ENCODE measurements around the gene WBP2. TPM values are rescaled to one million over a fixed set of nuclear protein-coding genes. Genes with fewer than 3 reads are reported as not detected.

The WBP2 gene
- total and polyA plus RNA-seq, 10 donors, result 46.7 to 144 (median 89.1) TPM

DNA sequence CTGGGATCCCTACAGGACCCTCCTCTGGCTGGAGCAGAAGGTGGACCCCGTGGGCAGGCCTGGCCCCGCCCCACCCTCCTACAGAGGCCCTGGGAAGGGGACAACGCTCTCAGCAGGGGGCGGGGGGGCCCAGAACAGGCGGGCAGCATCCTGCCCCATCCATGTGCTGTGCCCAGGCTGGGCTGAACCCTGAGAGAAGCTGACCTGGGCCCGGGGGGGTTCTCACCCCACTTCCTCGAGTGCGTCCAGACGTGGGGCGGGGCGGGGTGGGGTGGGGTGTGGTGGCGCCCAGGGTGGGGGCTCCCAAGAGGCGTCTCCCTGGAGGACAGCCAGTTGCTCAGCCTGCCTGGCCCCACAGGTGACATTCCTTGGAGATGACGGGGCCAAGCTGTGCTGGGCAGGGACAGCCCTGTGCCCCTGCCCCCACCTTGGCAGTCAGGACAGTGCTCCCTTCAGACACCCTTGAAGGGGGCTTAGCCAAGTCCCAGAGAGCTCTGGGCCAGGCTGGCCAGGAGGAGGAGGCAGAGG, 10.5 kb downstream of the WBP2 start:
- intact Hi-C loops (cut with DNase I; ENCODE audit: low total_unique reads), result loop anchor here (5.0 kb wide), 1 partner anchor 67 kb away; a partner anchor contains a TSS
- H3K4me1 ChIP-seq, result peaks cover 53 to 100% (median 83%) of the 10 kb centered on the region in 6 donors
- H3K9me3 ChIP-seq, result no peaks in the 10 kb centered on the region
- WGBS, 5 donors, result 3 to 27% (median 9%) methylated on average over 3 to 14 of the region's 14 CpGs
- DNase-seq, result peak; percentile 91
- TF ChIP-seq, protein P1, sequence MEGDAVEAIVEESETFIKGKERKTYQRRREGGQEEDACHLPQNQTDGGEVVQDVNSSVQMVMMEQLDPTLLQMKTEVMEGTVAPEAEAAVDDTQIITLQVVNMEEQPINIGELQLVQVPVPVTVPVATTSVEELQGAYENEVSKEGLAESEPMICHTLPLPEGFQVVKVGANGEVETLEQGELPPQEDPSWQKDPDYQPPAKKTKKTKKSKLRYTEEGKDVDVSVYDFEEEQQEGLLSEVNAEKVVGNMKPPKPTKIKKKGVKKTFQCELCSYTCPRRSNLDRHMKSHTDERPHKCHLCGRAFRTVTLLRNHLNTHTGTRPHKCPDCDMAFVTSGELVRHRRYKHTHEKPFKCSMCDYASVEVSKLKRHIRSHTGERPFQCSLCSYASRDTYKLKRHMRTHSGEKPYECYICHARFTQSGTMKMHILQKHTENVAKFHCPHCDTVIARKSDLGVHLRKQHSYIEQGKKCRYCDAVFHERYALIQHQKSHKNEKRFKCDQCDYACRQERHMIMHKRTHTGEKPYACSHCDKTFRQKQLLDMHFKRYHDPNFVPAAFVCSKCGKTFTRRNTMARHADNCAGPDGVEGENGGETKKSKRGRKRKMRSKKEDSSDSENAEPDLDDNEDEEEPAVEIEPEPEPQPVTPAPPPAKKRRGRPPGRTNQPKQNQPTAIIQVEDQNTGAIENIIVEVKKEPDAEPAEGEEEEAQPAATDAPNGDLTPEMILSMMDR (IDR thresholded peaks at IDR 0.05 in 8 of 11, conservative IDR thresholded peaks at IDR 0.05 in 3 of 11), result no peak
- TF ChIP-seq POLR2A (IDR thresholded peaks at IDR 0.05) (no peak), POLR2AphosphoS5 (IDR thresholded peaks at IDR 0.05) (peak in 2 of 3 donors; percentile 2 to 11)
- H3K27me3 ChIP-seq (replicated peaks in 1 of 7), result no peaks in the 10 kb centered on the region
- H3K36me3 ChIP-seq, result peaks cover 2 to 76% (median 57%) of the 10 kb centered on the region in 6 donors
- peak overlapping the region; percentile 35 to 80 (median 58) for H3K4me3 ChIP-seq
- H3K27ac ChIP-seq, result peak overlapping the region; percentile 57 to 98 (median 96)

DNA sequence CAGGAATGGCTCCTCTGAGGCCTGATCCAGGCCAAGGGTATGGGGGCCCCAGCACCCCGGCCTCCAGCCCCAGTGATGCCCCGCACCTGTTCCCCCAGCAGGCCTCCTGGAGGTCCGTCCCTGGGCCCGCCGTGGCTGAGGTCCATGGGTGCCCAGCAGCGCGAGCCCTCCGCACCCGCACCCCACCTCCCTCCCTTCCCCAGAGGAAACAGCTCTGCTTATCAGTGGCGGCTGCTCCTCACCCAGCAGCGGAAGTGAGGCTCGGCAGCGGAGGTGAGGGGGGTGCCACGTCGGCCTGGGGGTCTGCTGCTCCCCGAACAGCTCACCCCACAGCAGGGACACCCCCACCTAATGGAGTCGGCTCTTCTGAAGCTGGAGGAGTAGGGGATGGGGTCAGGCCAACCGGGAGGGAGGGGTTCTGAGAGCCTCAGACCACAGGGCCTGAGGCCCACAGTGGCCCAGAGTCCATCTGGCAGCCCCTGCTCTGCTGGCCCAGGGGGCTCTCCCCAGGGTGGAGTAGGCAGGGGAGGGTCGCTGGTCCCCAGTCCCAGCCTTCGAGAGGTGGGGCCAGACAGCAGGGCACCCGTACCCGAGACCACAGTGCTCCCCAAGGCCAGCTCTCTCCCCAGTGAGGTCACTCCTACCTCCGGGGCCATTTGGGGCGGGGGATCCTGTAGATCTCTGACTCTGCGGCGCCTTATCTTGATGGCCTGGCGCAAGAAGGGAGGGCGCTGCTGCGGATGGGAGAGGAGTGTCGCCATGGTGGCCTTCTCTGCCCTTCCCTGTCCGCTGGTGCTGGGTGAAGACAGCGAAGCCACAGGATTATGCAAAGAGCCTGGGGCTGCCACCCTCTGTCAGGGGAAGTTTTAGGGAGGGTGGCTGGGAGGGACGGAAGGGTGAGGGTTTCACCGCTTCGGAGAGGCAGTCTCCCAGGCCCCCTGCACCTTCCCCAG, 11.3 kb downstream of the WBP2 start, which contains the start of gene UNC13D:
UNC13D (minus strand) TSS at position 828 of the 953 bp plus-strand sequence; CDS start at position 761, 67 bp downstream.
- 6 to 13% (median 9%) methylated on average over 18 to 35 of the region's 35 CpGs for WGBS, 5 donors
- H3K36me3 ChIP-seq, result peaks cover 2 to 76% (median 57%) of the 10 kb centered on the region in 6 donors
- intact Hi-C loops (cut with DNase I; ENCODE audit: low total_unique reads), result no loop called here
- TF ChIP-seq, protein P1 (IDR thresholded peaks at IDR 0.05 in 8 of 11, conservative IDR thresholded peaks at IDR 0.05 in 3 of 11), result no peak
- peak; percentile 90 to 91 (median 91) for TF ChIP-seq POLR2AphosphoS5 (IDR thresholded peaks at IDR 0.05)
- no peak for TF ChIP-seq POLR2A (IDR thresholded peaks at IDR 0.05)
- H3K4me3 ChIP-seq, result peak within 1 kb of the TSS; percentile 35 to 80 (median 58)
- no peaks in the 10 kb centered on the region for H3K9me3 ChIP-seq
- peak within 1 kb of the TSS; percentile 57 to 98 (median 96) for H3K27ac ChIP-seq
- H3K27me3 ChIP-seq (replicated peaks in 1 of 7), result no peaks in the 10 kb centered on the region
- peak; percentile 95 for DNase-seq
- H3K4me1 ChIP-seq, result peaks cover 51 to 100% (median 78%) of the 10 kb centered on the region in 6 donors

DNA sequence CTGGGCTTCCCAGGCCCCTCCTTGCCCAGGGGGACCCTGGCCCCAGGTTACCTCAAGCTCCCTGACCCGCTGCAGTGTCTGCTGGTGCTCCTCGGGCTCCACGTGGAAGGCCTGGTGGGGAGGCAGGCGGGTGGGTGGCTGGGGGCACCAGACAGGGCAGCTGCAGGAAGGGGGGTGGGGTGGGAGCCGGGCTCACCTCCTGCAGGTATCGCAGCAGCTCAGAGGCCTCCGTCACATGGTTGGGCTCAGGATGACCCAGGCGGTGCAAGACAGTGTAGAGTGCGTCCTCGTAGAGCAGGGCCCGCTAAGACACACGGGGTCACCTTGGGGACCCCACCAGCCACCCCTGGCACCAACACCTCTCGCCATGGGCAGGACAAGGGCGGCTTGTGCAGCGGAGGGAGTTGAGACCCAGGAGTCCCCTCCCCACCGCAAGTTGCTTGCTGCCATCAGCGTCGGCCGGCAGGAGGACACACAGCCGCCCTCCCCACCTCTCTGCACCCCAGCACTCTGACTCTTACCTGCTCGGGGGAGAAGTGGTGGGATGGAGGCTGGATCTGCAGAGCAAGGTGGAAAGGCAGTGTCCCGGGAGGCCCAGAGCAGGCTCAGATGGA, 12.1 kb downstream of the WBP2 start:
- peak overlapping the region; percentile 57 to 98 (median 96) for H3K27ac ChIP-seq
- intact Hi-C loops (cut with DNase I; ENCODE audit: low total_unique reads), result no loop called here
- TF ChIP-seq, protein P1 (IDR thresholded peaks at IDR 0.05 in 8 of 11, conservative IDR thresholded peaks at IDR 0.05 in 3 of 11), result peak in 1 of 11 experiments; percentile 15
- no peak for TF ChIP-seq POLR2A (IDR thresholded peaks at IDR 0.05)
- DNase-seq, result peak; percentile 85
- peaks cover 2 to 76% (median 55%) of the 10 kb centered on the region in 6 donors for H3K36me3 ChIP-seq
- no peaks in the 10 kb centered on the region for H3K27me3 ChIP-seq (replicated peaks in 1 of 7)
- H3K4me1 ChIP-seq, result peaks cover 45 to 100% (median 76%) of the 10 kb centered on the region in 6 donors
- H3K4me3 ChIP-seq, result peak overlapping the region; percentile 35 to 80 (median 58)
- no peaks in the 10 kb centered on the region for H3K9me3 ChIP-seq
- whole genome bisulfite sequencing, 5 donors, result 0 to 60% (median 37%) methylated on average over 1 to 22 of the region's 22 CpGs

Measured in spleen (tissue), 11 donors.